Measurements from ENCODE around the gene NF2. TPM values are rescaled to one million over a fixed set of nuclear protein-coding genes. Genes with fewer than 3 reads are reported as not detected.

The NF2 gene
- total RNA-seq, 1 experiment from 2014 or later = 50.9 TPM

- Histone ChIP-seq H2BK120ac (ENCODE audit: low read depth, low read length, poor library complexity, severe bottlenecking) (no peak overlapping the region), H3T11ph (ENCODE audit: low read length) (no peak overlapping the region), H2BK20ac (ENCODE audit: low read depth, low read length, poor library complexity, severe bottlenecking) (no peak overlapping the region), H3K79me1 (ENCODE audit: insufficient read depth, low read depth, low read length, poor library complexity, severe bottlenecking) (no peaks in the 10 kb centered on the region), H4K91ac (ENCODE audit: insufficient read length, low read depth, low read length) (no peak overlapping the region), H3K23me2 (ENCODE audit: insufficient read length, low read depth, low read length, poor library complexity, severe bottlenecking) (no peaks in the 10 kb centered on the region), H3K56ac (ENCODE audit: insufficient read length, low read depth, low read length) (no peak overlapping the region), H3K4me1 (ENCODE audit: insufficient read depth, low read length) (no peaks in the 10 kb centered on the region), H2BK12ac (ENCODE audit: insufficient read length, low read depth, low read length) (no peak overlapping the region), H2AFZ (ENCODE audit: low read length) (no peak overlapping the region), H3K4me2 (ENCODE audit: insufficient read depth, insufficient read length, low read length) (no peak overlapping the region), H3K18ac (ENCODE audit: insufficient read length, low read depth, low read length) (no peak overlapping the region), H3K14ac (ENCODE audit: insufficient read depth, low read length) (no peak overlapping the region), H3K9ac (ENCODE audit: extremely low read depth, insufficient read length, low read length) (no peak overlapping the region), H2BK5ac (ENCODE audit: insufficient read length, low read length) (no peak overlapping the region), H3K23ac (ENCODE audit: insufficient read length, low read depth, low read length) (no peak overlapping the region), H4K20me1 (ENCODE audit: control insufficient read depth, insufficient read depth, insufficient read length) (no peaks in the 10 kb centered on the region), H2BK15ac (ENCODE audit: low read depth, low read length) (no peak overlapping the region), H3K9me3 (ENCODE audit: control insufficient read depth, low read depth, low read length) (no peaks in the 10 kb centered on the region), H4K8ac (replicated peaks; ENCODE audit: insufficient read length, low read depth, low read length) (no peak overlapping the region), H3K27me3 (ENCODE audit: insufficient read depth, low read length) (no peaks in the 10 kb centered on the region), H3K79me2 (ENCODE audit: insufficient read depth, low read length) (no peaks in the 10 kb centered on the region), H3K27ac (ENCODE audit: insufficient read length, low read depth, low read length) (no peak overlapping the region), H3K4ac (ENCODE audit: low read depth, low read length) (no peak overlapping the region), H4K5ac (ENCODE audit: insufficient read length, low read depth, low read length) (no peak overlapping the region), H2AK5ac (ENCODE audit: insufficient read length, low read length) (no peak overlapping the region)
- H3K27ac Mint-ChIP-seq = no peak overlapping the region; a peak in 1 of 7 replicates
- H3K36me3 Mint-ChIP-seq (ENCODE audit: insufficient read depth in 1 of 3, low read depth in 3 of 3) = no peaks in the 10 kb centered on the region; a peak in 1 of 7 replicates
- DNase-seq = no peak
- no peak overlapping the region for H3K4me3 Mint-ChIP-seq
- H3K27me3 Mint-ChIP-seq (ENCODE audit: low read depth) = no peaks in the 10 kb centered on the region
- peaks cover 2% of the 10 kb centered on the region in 2 experiments; a peak in 1 of 4 replicates for H3K4me1 Mint-ChIP-seq
- H3K9me3 Mint-ChIP-seq = no peaks in the 10 kb centered on the region; a peak in 1 of 5 replicates
- no CpG with 5 or more reads among the region's 3 CpGs for WGBS (ENCODE audit: extremely low coverage, insufficient read length, low lambda C conversion rate)
- no peak for TF ChIP-seq CTCF (conservative IDR thresholded peaks at IDR 0.05)
Observed at GRCh38 chr22:29598684-29599020, 4.8 kb upstream of the NF2 start.

Data from H9 (cell line).